Amniotic stem cell (primary cell): ENCODE data around the gene LRP1B.

Experiments used
- DNase-seq: peaks from one replicate; lab custom pipeline; 2025; lab: John Stamatoyannopoulos, UW

LRP1B gene

DNA sequence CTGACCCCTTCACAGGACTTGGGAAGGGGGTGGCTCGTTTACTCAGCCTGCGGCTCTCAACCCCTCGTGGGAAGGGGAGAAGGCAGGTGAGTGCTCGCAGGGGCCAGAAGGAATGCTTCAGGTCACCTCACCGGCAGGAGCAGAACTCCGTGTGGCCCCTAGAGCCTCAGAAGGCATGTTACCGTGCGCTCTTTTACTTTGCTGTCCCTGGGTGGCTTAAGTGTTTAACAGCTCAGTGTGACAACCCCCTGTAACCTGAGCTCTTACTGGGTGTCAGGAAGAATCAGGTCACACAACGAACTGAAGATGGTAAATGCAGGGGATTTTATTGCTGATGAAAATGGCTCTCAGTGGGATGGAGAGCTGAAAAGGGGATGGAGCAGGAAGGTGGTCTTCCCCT lies 1235.4 kb downstream of the LRP1B start:
- no peak for DNase-seq

DNA sequence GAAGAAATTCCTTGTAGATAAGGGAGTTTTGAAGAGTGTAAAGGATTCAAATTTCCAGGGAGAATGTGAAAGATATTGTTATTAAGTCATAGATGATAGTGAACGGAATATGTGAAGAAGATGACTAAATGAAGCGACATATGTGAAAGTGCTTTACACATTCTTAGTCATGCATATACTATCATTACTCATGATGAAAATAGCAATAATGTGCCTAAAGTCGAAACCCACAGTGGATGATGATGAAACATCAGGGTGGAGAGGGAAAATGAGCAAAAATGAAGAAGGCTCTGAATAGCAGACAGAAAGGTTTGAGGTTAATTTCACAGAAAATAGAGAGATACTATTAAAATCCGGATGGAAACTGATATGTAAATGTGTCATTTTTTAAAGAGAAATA lies 1237.1 kb downstream of the LRP1B start:
- DNase-seq: no peak

DNA sequence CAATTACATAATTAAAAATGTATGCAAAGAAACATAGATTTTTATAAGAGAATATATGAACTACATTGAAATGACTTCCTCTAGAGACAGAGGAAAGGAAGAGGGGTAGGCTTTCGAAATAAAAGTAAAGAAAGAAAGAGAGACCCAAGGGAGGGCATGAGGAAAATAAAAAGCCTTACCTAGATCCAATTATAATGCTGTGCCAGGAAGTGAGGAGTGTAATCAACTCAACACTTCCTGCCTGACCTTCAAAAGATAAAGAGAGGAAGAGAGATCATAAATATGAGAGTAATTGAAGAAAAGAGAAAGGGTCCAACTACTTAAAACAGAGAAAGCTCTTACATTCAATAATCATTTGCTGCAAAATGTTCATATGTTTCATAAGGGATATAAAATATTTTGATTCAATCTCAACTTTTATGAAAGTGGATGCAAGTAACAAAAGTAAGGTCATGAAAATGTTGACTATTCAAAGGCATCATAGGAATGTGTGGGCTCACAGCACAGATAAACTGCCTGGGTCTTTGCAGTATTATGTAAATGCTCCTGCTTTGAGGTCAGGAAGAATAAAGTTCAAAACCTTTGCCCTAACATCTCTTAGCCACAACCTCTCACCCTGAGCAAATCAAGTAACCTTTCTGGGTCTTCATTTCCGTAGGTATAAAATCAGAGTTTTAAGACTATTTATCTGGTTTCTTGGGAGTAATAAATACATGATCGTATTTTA lies 1237.7 kb downstream of the LRP1B start:
- DNase-seq: no peak

DNA sequence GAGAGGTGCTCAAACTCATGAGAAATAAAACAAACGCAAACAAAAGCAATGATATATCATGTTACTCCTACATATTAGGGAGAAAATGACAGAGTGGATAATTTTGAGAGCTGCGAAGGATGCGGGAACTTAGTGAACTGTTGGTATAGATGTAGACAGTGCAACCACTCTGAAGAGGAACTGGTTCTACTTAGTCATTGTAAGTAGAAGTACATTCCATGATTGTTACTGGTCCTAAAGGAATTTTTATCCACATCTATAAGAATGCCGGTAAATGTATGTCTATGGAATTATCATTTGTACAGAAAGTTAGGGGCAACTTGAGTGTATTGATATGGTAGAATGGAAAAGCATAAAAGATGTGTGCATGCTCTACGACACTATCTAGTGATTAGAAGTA lies 1238.4 kb downstream of the LRP1B start:
- no peak for DNase-seq

DNA sequence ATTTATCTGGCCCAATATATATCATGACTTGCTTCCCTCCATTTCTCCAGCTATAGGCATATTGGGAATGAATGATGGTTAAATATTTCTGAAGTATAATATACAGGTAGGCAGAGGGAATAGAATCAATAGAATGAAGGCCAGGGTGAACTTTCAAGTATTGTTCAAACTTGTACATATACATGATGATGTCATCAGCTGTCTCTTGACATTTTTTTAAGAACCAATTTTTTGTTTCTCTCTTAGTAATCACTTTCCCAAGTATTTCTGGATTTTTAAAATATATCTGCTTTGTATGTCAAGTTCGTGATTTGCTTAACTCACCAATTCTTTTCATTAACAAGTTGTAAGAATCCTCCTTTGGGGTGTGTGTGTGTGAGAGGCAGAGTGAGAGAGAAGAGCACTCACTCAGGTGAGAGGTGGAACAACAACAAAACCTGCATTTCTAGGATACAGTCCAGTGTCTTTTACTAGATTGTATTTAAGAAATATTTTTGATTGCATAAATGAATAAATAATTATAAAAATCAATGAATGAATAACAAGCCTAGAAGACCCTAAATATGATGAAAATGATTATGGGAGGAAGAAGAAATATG lies 1239.1 kb downstream of the LRP1B start:
- DNase-seq: no peak

DNA sequence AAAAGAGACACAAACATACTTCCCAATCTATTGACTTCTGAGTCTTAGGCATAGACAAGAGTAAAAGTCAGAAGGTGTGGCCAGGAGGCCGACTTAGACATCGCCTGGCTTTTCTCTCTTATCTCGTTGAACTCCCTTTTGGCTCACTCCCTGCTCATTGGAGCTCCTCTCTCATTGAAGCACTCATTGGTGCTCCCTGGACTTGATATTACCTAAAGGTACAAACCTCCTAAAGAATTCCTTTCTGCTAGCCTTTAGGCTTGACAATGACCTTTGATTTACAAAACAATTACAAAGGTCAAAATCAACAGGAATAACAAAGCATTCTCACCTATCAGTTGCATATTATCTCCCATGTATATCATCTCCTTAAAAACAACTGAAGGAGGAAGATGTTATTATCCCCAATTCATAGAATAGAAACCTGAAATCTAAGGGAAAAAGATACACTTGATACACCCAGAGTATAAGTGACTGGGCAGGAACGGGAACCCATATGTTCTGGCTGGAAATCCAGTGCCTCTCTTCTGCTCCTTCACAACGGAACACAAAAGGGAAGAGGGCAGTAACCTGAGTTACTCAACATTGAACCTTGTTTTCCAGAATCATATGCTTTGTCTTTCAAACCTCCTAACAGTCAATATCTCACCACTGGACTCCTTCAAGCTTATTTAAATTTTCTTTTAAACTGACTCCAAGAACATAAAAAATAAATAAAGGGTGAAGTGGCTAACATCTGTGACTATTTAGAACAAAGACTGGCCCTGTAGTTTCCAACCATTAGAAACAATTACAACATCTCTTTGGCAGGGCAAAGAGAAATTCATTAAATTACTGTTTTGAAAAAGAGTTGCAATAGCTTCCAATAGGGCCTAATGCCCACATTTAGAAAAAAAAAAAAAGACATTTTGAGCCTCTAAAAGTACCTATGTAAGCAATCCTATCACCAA lies 1247.9 kb downstream of the LRP1B start:
- no peak for DNase-seq

DNA sequence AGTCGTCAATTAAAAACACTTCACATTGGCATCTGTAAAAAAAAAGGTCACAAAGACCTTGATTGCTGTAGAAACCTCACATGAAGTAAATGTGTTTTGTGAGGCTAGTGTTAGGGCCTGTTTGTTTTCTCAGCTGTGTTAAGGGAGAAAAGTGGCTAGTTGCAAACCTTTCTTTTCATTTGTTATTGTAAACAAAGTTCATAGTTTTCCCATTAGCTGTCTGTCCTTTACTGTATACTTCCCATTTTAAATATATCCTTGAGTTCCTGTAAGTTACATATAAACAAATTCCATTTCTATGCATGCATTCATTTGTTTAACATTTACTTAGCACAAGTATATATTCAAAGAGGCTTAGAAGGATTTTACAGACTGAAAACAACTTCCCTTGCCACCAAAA lies 1250.2 kb downstream of the LRP1B start:
- DNase-seq: no peak

DNA sequence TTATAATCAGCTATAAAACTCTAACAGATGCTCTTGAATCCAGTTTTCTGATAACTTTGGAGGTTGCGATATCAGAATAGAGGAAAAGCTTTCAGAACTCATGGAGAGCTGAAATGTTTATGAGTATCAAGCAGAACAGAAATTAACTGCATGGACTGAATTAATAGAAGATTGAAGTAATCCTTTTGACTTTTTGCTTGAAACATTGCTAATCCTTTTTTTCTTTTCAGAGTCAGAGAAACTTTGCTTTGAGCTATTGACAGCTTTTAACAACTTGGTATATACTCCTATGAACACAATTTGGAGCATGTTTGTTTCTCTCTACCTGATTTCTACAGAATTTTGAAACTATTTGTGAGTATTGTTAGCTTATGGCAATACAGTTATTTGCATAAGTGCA lies 1254.8 kb downstream of the LRP1B start:
- DNase-seq: no peak

DNA sequence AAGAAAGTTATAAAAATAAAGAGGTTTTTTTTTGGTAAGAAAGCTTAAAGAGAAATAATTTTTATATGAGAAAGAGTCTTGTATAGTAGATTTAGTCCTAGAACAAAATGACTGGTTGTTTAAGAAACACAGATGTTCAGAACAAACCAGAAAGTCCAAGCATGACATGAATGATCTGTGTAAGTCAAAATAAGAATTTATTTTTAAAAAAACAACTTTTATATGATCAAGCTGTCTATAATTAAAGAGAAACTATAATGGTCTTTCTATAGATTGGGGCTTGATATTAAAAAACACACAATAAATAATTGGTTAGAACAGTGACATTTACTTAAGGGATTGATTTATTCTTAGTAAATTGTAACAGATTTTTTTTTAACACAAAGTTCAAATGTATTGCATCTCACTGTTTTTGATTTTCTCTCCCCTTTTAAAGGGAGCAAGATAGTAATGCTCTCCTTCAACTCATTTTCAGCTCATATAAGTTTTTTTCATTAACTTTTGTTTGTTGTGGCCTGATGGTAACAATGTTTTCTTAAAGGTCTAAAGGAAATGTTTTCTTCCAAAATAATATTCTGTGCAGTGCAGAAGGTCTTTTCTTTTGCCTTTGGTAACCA lies 1256.8 kb downstream of the LRP1B start:
- no peak for DNase-seq

DNA sequence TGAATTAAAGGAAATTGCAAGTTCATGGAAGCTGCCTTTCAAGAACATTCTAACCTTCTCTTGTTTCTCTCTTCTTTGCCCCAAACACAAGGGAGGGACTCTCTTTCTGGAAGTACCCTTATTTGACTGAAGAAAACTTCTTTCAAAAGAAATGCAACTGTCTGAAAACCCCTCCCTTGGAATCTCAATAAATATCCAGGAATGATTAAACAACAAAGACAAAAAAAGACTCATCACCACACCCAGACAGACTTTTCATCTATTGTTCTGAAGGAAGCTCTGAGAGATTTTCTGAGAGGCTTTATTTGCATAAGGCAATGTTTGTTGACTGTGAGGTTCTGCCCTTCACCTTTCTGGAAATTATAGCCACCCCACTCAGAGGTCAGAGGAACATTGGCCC lies 1260.9 kb downstream of the LRP1B start:
- DNase-seq: no peak

DNA sequence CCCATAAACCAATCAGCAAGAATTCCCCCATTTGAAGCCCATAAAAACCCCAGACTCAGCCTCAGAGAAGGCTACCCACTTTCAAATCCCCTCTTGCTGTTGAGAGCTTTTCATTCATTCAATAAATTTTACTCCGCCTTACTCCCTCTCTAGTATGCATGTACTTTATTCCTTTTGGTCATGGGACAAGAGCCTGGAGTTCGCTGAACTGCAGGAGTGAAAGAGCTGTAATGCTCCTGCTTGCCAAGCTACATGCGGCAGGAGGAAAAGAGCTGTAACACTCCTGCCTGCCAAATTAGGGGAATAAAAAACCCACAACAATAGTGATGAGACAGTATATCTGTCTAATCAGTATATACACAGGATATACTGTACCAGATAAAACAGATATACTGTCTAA lies 1261.7 kb downstream of the LRP1B start:
- DNase-seq: no peak

DNA sequence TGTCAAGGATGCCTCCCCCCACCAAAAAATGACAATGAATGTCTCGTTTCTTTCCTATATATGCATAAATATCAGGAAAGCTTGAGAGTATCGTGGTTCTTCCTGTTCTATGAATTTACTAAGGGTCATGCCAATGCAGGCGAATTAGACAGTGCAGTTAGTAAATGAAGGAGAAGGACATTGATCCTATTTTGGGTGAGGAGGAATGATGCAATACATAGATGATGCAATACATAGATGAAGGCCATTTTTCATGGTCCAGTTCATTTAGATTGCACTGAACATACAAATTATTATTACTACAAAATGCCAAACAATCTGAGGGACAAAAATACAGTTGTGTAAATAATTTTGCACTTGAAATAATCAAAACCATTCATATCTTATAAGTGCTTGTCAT lies 1265.0 kb downstream of the LRP1B start:
- no peak for DNase-seq

DNA sequence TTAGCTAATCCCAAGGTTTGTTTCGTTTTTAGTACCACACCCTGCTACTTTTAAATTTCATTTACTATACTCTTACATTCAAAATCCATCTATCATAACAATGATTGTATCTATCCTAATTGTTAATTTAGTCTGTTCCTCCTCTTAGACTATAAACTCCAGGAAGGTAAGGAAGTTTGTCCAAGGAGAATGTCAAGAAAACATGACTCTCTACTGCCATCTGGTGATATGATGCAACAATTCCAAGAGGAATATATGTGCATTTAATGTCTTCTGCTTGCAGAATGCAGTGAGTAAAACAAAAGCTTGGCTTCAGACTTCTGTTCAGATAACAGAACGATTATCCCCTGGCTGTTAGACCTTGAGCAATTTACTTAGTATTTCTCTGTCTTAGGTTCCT lies 1267.1 kb downstream of the LRP1B start:
- DNase-seq: peak; percentile 24

DNA sequence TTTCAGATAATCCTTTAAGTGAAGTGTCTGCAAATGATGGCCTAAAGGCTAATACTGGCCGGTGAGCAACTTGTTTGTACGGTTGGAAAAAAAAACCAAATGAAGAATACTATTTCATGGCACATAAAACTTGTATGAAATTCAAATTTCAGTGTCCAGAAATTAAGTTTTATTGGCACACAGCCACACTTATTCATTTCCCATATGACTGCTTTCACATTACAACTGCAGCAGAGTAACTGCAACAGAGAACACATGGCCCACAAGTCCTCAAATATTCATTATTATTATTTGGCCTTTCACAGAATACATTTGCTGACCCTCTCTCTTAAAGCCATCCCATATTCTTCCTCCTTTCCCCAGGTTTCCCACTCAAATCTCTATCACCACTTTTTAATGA lies 1268.6 kb downstream of the LRP1B start:
- DNase-seq: no peak

DNA sequence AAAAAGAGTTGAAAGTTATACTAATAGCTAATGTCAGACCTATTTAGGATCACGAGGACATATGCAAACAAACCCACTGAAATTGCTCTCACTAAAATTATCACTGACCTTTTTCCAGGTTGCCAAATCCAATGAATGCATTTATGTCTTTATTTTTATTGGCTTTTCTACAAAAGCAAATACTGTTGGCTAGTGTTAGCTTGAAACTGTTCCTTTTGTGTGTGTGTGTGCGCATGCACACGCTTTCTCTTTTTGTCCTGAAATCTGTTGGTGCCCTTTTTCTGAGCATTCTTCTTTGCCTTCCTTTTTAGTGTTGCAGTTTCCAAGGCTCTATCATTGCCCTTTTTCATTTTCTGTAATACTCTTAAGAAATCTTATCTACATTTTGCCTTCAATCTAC lies 1269.2 kb downstream of the LRP1B start:
- DNase-seq: no peak

DNA sequence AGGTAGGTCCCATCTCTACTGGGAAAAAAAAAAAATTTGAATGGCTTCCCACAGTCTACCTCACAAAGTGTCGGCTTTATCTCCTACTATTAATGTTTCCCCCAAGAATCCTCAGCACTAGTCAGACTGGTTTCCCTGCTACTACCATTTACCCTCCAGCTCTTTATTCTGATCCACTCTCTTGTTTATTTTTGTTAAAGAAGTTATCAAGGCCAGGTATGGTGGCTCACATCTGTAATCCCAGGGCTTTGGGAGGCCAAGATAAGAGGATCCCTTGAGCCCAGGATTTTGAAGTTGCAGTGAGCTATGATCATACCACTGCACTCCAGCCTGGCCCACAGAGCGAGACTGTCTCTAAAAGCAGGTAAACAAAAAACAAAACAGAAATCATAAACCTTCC lies 1275.3 kb downstream of the LRP1B start:
- no peak for DNase-seq

DNA sequence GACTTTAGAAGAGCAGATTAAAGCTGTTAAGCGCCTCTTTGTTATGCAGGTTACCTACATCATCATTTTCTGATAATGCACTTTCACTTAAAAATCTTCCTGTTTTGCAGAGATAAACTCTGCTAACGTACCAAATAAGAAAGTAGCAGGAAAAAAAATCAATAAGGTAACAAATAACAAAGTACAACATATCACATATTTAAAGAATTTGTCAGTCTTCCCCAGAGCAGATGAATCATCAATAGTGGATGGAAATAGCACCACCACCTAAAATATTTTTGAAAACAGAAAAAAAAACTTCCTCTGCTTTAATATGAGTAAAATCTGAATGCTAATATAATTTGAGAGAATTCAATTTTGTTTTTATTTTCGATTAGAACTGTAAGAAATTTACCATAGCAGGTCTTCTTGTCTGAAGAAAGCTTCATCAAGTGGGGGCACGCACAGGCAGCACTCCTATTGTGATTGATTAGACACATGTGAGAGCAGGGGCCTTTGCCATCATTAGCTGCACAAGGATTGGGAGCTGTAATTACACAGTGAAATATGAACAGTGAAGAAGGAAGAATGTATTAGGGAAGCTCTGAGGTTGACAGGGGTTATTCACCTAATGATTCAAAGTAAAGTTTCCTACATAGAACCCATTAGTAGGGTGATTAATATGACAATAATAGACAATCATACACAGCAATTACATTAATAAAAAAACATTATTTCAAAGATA lies 1279.4 kb downstream of the LRP1B start:
- no peak for DNase-seq

DNA sequence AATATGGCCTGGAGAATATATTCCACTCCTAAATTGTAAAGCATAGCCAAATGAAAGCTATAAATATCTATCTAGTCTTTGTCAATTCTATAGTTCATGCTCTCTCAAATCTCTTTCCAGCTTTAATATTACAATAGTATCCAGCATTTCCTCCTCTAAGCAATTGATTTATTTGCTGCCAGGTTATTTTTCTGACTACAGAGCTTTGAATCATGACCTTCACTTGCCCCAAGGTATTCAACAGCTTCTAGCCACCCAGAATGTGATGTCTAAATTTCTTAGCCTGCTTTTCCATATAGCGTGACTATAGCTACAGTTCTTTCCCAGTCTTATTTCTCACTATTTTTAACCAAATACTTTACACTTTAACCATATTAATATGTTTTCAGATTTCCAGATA lies 1287.6 kb downstream of the LRP1B start:
- DNase-seq: no peak

DNA sequence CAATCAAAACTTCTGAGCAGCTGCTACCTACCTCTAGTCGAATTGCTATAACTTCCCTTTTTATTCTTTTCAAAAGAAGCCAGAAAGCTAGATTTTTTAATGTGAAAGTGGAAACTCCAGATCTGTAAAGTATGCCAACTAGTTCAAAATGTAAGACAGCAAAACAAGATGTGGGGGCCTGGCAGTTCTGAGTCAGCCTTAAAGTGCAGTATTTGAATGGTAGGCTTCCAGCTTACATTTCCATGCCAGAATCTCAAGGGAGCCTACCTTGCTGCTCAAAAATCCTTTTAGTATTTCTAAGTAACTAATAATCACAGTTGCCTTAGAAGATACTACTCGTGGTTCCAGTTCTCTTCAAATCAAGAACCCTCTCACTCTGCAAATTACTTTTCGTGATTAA lies 1288.7 kb downstream of the LRP1B start:
- DNase-seq: no peak

DNA sequence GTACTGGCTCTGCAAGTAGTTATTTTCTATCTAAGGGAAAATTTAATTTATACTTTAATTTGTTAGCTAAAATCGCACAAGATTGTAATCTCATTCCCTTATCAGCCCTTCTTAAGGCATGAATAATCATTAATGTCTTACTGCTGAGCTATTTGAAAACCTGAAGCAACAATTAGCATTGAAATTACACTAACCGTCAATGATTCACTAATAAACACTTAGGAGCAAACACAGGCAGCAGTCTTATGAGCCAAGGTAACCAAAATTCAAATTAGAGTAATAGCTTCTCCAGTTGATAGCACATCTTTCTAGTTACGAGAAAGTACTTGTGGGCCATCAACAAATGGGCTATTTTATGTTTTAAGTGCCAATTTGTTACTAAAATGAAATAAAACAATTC lies 1289.7 kb downstream of the LRP1B start:
- no peak for DNase-seq

DNA sequence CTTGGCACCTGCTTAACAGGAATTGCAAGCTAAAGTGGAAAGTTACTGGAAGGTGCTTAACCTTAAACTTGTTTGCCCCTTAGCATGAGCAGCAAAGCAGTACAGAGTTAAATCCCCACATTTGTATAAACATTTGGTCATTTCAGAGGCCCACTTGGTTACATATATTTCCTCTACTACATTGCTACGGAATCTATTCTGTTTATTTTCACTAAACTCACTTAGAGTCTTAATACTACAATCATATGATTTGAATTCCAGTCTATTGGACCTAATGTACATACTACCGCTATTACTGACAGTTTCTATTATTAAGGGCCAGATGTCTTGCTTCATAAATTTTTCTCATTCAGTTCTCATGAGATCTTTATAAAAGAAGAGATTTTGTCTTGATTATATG lies 1294.0 kb downstream of the LRP1B start:
- no peak for DNase-seq

DNA sequence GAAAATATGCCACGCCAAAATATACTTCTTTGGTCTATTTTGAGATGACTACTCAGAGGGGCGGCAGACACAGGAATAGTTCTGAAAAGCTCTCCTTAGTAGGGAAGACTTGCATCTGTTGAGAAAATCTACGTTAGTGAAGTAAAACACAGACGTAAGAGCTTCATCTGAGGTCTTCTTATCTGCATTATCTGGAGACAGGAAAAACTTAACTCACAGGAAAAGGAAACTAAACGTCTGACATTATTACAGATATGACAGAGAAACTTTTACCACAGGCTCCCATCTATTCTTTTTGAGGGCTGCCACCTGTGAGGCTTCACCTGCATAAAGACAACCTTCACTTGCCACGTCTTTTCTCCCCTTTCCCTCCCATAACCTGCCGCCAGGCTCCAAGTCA lies 1295.7 kb downstream of the LRP1B start:
- no peak for DNase-seq
